GM21619 (cell line): ENCODE results near the gene SSTR1.
"Not testable (repeated sequence)": the region's sequence is repeated elsewhere in the genome, so short reads cannot be mapped to it uniquely, and the experiment has no call there.

ENCODE experiments used
- ATAC-seq: cut with Tn5 transposase; IDR thresholded peaks from one replicate; pipeline ENCODE4 v1.9.1; 2021; ENCODE audit not compliant: unreplicated experiment

The SSTR1 gene, protein sequence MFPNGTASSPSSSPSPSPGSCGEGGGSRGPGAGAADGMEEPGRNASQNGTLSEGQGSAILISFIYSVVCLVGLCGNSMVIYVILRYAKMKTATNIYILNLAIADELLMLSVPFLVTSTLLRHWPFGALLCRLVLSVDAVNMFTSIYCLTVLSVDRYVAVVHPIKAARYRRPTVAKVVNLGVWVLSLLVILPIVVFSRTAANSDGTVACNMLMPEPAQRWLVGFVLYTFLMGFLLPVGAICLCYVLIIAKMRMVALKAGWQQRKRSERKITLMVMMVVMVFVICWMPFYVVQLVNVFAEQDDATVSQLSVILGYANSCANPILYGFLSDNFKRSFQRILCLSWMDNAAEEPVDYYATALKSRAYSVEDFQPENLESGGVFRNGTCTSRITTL

DNA sequence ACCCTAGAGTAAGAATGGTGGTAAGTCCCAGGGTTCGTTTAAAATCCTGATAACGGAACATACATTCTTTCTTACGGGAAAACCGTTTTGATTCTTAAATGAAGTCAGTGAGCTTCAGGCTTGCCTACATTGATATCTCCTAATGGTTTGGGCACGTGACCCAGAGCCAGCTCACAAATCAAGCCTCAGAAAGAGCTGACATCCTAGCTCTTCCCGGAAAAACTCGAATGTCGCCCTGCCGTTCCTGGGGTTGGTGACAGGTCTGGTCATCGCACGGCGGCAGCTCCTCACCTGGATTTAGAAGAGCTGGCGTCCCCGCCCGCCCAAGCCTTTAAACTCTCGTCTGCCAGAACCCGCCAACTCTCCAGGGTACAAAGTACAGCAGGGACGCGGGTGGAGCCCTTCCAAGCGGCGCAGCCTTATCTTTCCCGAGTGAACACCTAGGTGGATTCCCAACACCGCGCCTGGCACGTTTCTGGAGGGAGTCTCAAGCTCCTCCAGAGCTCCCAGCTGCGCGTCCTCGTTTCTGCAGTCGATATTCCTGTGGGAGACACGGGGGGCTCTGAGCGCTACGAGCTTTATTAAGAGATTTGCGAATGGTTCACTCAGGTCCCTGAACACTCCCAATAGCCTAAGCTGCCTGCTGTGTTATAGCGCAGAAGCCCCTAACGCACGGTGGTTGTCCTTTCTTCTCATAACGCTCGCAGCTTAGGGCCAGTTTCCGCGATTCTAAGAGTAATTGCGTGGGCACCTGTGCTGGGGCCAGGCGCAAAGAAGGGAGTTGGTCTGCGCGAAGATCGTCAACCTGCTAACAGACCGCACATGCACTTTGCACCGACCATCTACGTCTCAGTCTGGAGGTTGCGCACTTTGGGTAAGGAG is at the start of gene SSTR1:
TSS of gene SSTR1 (plus strand) at position 169 of the 882 bp plus-strand sequence. CDS start 1,486 bp downstream, outside the sequence.
- no peak for ATAC-seq

DNA sequence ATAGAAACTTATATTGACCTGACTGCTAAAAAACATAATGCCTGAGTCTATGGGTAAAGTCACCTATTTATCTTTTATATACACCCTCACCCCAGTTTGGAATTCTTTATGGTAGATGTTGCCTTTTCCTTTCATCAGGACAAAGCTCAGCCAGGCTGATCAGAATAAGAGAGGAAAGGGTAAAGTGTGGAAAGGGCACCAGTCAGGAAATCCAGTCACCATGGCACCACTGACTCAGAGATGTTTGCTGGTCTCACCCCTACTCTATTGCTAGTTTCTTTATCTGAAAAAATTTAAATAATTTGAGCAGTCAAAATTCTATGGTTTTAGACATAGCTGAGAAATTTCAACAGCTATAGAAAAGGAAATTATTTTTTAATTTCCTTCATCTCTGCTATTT is 49.2 kb upstream of the SSTR1 start:
- no peak for ATAC-seq

DNA sequence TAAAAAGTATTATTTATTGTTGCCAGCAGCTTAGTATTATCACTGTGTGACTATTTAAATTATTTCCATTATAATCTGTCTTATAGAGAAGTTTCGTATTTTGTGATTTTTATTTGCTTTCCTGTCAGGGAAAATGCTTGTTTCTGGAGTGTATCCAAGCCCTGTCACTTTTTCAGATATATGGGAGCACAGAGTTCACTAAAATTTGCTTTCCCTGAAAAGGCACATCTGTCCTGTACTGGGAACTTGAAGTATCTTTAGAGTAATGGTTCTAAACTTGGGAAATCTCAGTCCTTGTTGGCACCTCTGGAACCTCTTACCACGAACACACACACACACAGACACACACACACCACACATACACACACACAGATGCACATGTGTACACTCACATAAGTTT is 39.3 kb upstream of the SSTR1 start:
- ATAC-seq: no peak

DNA sequence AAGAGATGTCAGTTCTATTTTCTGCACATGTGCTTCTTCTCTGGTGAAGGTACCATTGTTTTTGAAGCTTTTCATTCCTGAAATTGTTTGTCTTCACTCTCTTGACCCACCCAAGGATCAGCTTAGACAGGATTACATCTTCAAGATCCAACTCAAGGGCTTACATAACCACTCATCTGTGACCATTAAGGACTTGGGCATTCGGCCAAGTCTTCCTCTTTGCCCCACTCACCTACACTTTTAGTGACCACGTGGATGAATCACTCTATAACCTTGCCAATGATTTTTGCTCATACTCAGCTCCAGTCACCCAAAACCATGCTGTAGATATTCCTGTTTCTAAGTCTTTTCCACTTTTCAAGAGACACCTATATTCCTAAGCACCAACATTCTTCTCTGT is 36.5 kb upstream of the SSTR1 start:
- no peak for ATAC-seq

DNA sequence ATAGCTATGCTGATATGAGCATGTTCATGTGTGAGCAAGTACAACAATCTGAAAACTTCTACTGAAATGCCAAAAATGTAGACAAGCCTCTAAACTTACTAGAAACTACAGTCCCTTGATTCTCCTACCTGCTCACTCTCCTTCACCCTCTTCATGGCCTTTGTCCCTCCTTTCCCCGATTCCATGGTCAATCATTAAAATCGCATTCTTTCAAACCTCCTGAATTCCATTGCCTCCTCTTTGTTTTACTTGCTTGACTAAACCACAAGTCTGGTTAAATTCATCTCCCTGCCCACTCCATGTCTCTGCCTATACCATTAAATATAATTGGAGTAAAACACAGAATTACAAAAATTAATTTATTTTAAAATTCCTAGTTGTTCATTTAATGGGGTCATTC is 33.0 kb upstream of the SSTR1 start:
- ATAC-seq: no peak

DNA sequence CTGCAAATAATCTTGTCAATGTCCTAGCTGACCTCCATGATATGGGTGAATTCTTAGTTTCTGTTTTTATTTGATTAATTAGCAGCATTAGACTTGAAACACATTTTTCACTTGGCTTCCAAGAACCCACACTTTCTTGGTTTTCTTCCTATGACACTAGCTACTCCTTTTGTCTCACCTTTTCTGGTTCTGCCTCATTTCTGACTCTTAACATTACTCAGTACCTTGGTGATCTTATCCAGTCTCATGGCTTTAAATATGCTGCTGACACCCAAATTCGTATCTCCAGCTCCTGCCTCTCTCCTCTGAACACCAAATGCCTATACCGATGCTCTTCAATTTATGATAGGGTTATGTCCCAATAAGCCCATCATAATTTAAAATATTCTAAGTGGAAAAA is 32.0 kb upstream of the SSTR1 start:
- no peak for ATAC-seq

DNA sequence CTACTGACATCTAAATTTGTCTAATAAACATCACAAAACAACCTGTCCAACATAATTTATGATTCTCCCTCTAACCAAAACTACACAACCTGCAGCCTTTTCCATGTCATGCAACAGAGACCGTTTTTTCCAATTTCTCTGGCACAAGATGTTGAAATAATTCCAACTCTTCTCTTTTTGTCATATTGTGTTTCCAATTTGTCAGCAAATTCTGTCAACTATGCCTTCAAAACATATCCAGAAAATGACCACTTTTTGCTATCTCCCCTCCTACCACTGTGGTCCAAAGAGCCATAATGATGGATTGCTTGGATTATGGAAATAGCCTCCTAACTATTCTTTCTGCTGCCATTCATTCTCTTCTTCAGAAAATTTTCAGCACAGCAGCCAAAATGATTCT is 31.3 kb upstream of the SSTR1 start:
- ATAC-seq: no peak

DNA sequence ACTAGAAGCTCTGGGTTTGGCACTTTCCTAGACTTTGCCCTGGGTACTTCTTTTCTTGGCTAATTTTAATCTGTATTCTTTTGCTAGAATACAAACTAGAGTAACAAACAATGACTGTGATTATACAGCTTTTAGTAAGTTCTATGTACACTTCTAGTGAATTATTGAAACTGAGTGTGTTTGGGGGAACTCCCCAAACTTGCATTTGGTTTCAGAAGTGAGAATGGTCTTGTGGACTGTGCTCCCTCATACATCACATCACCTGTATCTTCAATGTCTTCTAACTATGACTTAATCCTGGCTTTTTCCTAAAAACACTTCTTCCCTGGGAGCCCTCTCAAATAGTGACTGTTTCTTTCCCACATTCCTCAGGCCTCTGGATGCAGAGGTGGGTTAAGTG is 23.6 kb upstream of the SSTR1 start:
- ATAC-seq: no peak

DNA sequence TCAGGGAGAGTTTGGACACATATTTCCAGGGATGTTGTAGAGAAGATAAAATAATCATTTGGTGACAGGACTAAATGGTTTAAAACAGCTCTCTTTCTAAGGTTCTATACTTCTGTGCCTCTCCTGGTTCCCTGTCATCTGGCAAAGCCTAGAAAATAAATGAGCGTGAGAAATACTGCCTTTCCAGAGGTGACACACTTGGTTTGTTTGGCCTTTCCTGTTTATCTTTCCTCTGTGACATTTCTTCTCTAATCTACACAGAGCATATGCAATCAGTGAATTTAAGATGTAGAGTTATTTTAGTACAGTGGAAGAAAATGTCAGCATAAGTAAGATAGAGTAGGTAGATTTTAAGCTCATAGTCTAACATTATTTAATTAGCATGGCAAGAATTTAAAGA is 22.0 kb upstream of the SSTR1 start:
- ATAC-seq: no peak

DNA sequence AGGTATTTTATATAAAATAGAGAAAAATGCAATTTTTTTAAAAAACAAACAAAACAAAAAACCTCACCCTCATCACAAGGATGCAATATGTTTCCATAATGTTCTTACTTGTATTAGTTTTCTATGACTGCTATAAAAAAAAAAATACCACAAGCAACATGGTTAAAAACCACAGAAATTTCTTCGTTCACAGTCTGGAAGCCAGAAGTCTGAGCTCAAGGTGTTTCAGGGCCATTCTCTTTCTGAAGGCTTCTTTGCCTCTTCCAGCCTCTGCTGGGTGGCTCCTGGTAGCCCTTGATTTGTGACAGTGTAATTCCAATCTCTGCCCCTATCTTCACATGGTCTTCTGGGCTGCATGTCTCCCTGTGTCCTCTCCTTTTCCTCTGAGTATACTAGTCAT is 21.5 kb upstream of the SSTR1 start:
- ATAC-seq: no peak

DNA sequence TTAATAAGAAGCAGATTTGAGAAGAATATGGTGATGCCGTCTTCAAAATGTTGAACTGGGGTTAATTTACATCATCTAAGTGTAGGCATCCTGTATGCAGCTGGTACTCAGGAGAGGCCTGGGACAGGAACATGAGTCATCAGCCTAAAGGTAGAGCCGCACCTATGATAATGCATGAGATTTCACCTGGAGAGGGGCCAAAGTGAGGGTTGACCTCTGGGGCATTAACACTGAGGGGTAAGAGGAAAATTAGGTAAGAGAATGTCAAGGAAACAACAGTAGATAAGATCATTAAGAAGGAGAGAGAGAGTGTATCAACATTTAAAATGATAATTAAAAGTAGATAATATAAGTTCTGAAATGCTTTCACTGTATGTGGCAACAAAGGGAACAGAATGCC is 20.2 kb upstream of the SSTR1 start:
- ATAC-seq: no peak

DNA sequence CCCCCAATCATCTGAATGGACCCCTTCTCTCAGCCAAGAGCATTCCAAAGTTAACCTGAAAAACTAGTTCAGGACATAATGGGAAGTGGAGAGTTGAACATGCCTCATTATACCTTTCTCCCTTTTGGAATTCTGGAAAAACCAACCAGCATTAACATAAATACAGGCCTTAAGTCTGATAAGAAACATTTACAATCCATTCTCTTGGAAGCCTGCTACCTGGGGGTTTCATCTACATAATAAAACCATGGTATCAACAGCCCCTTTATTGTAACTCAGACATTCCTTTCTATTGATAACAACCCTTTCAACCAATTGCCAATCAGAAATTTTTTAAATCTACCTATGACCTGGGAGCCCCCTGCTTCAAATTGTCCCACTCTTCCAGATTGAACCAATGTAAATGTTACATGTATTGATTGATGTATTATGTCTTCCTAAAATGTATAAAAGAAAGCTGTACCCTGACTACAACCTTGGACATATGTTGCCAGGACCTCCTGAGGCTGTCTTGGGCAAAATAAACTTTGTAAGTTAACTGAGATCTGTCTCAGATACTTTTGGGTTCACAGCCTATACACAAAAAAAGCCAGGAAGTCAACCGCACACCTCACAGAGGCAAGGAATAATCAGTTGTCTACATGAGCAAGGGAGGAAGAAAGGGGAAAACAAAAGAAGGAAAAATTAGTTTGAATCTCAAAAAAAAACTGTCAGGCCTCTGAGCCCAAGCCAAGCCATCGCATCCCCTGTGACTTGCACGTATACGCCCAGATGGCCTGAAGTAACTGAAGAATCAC is 17.6 kb upstream of the SSTR1 start:
- no peak for ATAC-seq

DNA sequence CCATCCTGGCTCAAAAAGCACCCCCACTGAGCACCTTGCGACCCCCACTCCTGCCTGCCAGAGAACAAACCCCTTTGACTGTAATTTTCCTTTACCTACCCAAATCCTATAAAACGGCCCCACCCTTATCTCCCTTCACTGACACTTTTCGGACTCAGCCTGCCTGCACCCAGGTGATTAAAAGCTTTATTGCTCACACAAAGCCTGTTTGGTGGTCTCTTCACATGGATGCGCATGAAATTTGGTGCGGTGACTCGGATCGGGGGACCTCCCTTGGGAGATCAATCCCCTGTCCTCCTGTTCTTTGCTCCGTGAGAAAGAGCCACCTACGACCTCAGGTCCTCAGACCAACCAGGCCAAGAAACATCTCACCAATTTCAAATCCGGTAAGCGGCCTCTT is 16.9 kb upstream of the SSTR1 start:
- not testable (repeated sequence) for ATAC-seq

DNA sequence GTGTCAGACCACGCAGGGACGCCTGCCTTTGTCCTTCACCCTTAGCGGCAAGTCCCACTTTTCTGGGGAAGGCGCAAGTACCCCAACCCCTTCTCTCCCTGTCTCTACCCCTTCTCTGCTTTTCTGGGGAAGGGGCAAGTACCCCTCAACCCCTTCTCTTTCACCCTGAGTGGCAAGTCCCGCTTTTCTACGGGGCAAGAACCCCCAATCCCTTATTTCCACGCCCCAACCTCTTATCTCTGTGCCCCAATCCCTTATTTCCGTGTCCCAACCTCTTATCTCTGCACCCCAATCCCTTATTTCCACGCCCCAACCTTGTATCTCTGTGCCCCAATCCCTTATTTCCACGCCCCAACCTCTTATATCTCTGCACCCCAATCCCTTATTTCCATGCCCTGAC is 16.2 kb upstream of the SSTR1 start:
- not testable (repeated sequence) for ATAC-seq

DNA sequence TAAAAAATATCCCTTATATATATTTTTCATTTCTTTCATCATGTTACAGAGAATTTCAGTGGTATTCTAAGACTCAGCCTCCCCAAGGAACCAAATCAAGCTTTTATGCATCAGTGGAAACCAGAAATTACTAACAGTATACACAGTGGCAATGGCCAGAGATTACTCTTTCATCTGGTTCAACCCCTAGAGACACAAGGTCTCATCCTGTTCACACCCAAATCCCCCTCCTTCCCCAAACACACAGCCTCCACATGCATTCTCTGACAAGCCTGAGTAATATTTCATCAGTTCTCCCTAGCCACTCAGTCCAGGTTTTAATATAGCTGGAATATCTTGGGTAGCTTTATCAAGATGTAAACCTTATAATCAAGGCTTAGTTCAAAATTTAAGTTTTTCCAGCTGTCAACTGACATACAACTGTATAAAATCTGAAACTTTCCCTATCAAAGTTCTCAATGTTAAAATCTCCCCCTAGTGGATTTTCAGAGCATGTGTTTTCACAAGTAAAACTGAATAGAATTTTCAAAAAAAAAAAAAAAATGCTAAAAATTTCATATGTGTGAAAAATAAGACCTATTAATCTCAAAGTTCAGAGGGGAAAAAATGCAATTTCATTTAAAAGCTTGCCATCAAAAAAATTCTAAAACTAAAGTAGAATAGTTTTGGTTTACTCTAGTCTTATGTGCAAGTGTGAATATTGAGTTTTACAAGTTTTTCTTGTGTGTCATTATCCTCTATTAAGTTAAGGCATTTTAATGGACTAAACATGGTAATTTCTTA is 10.5 kb upstream of the SSTR1 start:
- ATAC-seq: no peak

DNA sequence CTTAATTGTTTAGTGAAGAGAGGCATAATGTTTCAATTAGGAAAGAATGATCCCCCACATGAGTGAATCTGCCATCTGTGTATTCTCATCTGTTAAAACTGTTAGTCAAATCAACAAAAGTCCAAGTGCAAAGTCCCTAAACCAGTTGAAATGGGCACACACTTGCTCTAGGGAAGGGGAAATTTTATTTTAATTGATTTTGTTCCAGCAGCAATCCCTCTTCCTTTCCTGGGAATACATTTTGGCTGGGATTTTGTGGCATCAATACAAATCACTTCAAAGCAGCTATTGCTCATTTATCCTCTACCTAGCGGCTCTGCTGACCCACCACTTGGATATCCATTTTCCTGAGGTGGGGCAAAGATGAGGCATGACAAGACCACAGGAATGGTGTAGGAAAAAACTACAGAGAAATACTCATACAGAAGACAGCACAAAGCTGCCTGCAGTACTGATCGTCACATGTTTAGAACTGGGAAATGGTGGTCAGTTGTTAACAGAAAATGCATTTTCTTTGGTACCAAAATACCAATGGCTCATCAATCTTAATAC is 9.8 kb upstream of the SSTR1 start:
- ATAC-seq: no peak

DNA sequence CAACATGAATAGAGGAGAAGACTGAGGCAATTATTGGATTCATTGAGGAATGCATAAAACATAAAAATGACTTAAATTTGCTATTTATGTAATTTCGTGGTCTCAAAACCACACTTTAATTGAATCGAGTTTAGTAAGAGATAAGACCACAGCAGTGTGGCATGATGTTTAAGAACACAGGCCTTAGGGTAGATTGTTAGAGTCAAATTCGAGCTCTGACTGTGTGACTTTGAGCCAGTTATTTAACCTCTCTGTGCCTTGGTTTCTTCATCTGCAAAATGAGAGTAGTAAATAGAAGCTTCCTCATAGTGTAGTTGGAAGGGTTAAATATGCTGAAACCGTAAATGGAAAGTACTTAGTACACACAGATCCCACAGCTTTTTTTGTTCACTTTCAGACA is 9.3 kb upstream of the SSTR1 start:
- no peak for ATAC-seq

DNA sequence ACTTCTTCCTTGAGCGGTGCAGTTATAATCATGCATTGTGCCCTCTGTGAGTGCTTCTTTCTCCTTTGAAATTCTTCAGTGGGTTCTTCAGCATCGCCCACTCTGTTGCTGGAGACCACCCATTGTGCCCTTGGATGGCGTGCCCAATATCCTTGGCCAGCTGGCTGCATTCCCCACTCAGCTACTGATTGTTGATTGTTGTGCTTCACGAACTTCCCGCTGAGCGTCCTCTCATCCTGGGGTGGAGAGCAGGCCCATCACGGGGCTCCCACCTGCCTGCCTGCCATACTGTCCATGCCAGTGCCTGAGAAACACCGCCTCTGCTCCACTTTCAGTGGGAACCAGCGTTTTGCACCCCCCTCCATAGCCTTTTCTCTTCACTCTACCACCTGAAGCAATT is 8.6 kb upstream of the SSTR1 start:
- ATAC-seq: no peak

DNA sequence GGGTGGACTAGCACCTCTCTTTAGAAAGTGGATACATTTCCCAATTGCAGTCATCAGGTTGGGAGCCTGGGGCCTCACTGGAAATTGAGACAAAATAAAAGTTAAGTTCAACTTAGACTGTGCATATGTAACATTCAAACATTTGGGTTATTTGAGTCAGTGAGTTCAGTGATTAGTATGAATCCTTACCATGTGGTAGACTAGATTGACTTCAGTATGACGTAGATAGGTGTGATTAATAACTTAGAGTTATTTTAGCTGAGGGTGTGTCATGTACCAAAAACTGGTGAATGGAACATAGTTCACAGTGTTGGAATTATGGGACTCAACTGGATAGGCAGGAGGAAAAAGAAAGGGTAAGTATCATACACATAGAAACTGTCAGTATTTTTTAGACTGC is 8.0 kb upstream of the SSTR1 start:
- ATAC-seq: no peak

DNA sequence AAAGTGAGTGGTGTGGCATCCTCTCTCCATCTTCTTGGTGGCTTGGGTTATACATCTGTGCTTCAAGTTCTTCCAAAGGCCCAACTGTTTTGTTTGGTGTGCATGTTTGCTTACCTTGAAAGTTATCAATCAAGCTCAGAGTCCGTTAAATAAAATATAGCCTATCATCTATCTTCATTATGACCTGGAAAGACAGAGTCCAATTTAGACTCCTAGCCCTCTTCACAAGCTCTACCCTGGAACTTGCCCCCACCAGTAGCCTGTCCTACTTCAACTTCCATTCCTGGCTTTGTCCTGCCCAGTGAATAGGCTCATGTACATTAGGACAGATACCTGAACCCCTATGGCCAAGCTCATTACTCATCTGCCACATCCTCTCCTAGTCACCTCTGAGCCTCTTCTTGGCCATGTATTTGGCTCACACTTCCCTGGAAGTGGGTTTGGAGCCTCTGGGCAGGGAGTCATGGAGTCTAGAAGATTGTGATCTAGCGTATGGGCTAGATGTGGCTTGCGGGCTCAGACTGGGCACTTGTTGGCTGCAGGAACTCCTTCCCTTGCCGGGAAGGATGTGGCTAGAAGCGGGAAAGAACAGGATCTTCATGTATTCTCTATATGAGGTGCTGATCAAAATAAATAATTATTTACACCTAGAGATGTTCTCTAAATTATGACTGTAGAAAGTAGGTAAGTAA is 6.4 kb upstream of the SSTR1 start:
- ATAC-seq: no peak
